BLaER1 treated with 17β-estradiol and CSF1 and Interleukin-3, amounts not matched to agents 10 nM and 100 nM (cell line): ENCODE results near the gene ELOVL4.
A peak's percentile ranks its signal among the peaks of the same experiment; 100 is the strongest.

Experiments used
- H3K27ac ChIP-seq, 11 experiments: shearing (Covaris generic); formaldehyde crosslinking; 2 replicates each; pipeline ENCODE4 v1.8.1; 2022
- H3K27me3 ChIP-seq, 11 experiments: shearing (Covaris generic); formaldehyde crosslinking; 2 replicates each; pipeline ENCODE4 v1.8.1; 2022
- H3K36me3 ChIP-seq, 11 experiments: shearing (Covaris generic); formaldehyde crosslinking; 2 replicates each; pipeline ENCODE4 v1.8.1; 2022
- H3K4me1 ChIP-seq, 10 experiments: shearing (Covaris generic); formaldehyde crosslinking; 2 replicates each; pipeline ENCODE4 v1.8.1; 2022
- H3K4me2 ChIP-seq, 11 experiments: shearing (Covaris generic); formaldehyde crosslinking; 2 replicates each; pipeline ENCODE4 v1.8.1; 2022
- H3K4me3 ChIP-seq, 10 experiments: shearing (Covaris generic); formaldehyde crosslinking; 2 replicates each; pipeline ENCODE4 v1.8.1; 2022
- H3K9ac ChIP-seq, 11 experiments: shearing (Covaris generic); formaldehyde crosslinking; 2 replicates each; pipeline ENCODE4 v1.8.1; 2022
- H3K9me3 ChIP-seq, 11 experiments: shearing (Covaris generic); formaldehyde crosslinking; replicated peaks in 1 of 11; 2 replicates each; pipeline ENCODE4 v1.8.1; 2022
- H4K20me1 ChIP-seq, 11 experiments: shearing (Covaris generic); formaldehyde crosslinking; 2 replicates each; pipeline ENCODE4 v1.8.1; 2022
- Cebpa-rat ChIP-seq, 11 experiments: shearing (Covaris generic); IDR thresholded peaks; 2 replicates each; pipeline ENCODE4 v1.8.1; 2022

ELOVL4 gene

GRCh38 chr6:79967178-79967577 lies 19.8 kb upstream of the ELOVL4 start:
- no peaks in the 10 kb centered on the region for H3K9me3 ChIP-seq
- peaks cover 0 to 10% (median 0%) of the 10 kb centered on the region in 10 experiments; a peak in 5 of 20 replicates for H3K4me1 ChIP-seq
- no peaks in the 10 kb centered on the region for H3K27me3 ChIP-seq
- H3K4me2 ChIP-seq: no peak overlapping the region
- no peak overlapping the region for H3K27ac ChIP-seq
- no peaks in the 10 kb centered on the region for H3K36me3 ChIP-seq
- no peaks in the 10 kb centered on the region for H4K20me1 ChIP-seq
- no peak for TF ChIP-seq Cebpa-rat (IDR thresholded peaks at IDR 0.05)
- H3K4me3 ChIP-seq: no peak overlapping the region
- no peak overlapping the region for H3K9ac ChIP-seq

- Histone ChIP-seq H3K4me3 (no peak overlapping the region), H3K4me1 (peaks cover 0 to 10% (median 0%) of the 10 kb centered on the region in 10 experiments; a peak in 5 of 20 replicates), H3K36me3 (no peaks in the 10 kb centered on the region), H3K9ac (no peak overlapping the region), H3K27ac (no peak overlapping the region), H4K20me1 (no peaks in the 10 kb centered on the region), H3K27me3 (no peaks in the 10 kb centered on the region), H3K4me2 (peak overlapping the region in 3 of 11 experiments; percentile 12 to 23 (median 21); a peak in 3 of 22 replicates), H3K9me3 (no peaks in the 10 kb centered on the region)
- no peak for TF ChIP-seq Cebpa-rat (IDR thresholded peaks at IDR 0.05)
These were observed 17.3 kb upstream of the ELOVL4 start for GRCh38 chr6:79964607-79965081.

GRCh38 chr6:79954849-79955248 lies 7.5 kb upstream of the ELOVL4 start:
- Histone ChIP-seq H3K9ac (no peak overlapping the region), H3K36me3 (no peaks in the 10 kb centered on the region), H3K9me3 (no peaks in the 10 kb centered on the region), H3K4me1 (no peaks in the 10 kb centered on the region), H4K20me1 (no peaks in the 10 kb centered on the region), H3K4me3 (no peak overlapping the region), H3K27me3 (no peaks in the 10 kb centered on the region), H3K27ac (no peak overlapping the region), H3K4me2 (no peak overlapping the region)
- no peak for TF ChIP-seq Cebpa-rat (IDR thresholded peaks at IDR 0.05)

- Histone ChIP-seq H3K9ac (no peak overlapping the region), H3K27ac (no peak overlapping the region), H3K4me2 (no peak overlapping the region), H4K20me1 (no peaks in the 10 kb centered on the region), H3K4me1 (no peaks in the 10 kb centered on the region), H3K4me3 (no peak overlapping the region), H3K36me3 (no peaks in the 10 kb centered on the region), H3K27me3 (no peaks in the 10 kb centered on the region), H3K9me3 (peaks cover 0 to 7% (median 0%) of the 10 kb centered on the region in 11 experiments; a peak in 5 of 22 replicates)
- TF ChIP-seq Cebpa-rat (IDR thresholded peaks at IDR 0.05): no peak
These were observed 1.9 kb upstream of the ELOVL4 start for GRCh38 chr6:79949233-79949632.

GRCh38 chr6:79946272-79947190 lies 822 bp downstream of the ELOVL4 start:
- Histone ChIP-seq H3K4me2 (no peak overlapping the region), H3K4me3 (no peak overlapping the region)
- TF ChIP-seq Cebpa-rat (IDR thresholded peaks at IDR 0.05): no peak

GRCh38 chr6:79943133-79943532 lies 4.2 kb downstream of the ELOVL4 start:
- TF ChIP-seq Cebpa-rat (IDR thresholded peaks at IDR 0.05): no peak
- H3K27me3 ChIP-seq: no peaks in the 10 kb centered on the region
- H3K4me1 ChIP-seq: no peaks in the 10 kb centered on the region
- H4K20me1 ChIP-seq: no peaks in the 10 kb centered on the region
- no peak overlapping the region for H3K4me2 ChIP-seq
- peaks cover 0 to 7% (median 0%) of the 10 kb centered on the region in 11 experiments; a peak in 5 of 22 replicates for H3K9me3 ChIP-seq
- no peaks in the 10 kb centered on the region for H3K36me3 ChIP-seq
- no peak overlapping the region for H3K9ac ChIP-seq
- H3K4me3 ChIP-seq: no peak overlapping the region
- no peak overlapping the region for H3K27ac ChIP-seq

More at GRCh38 chr6:79946272-79947190, 822 bp downstream of the ELOVL4 start:
- H4K20me1 ChIP-seq: no peaks in the 10 kb centered on the region
- H3K36me3 ChIP-seq: no peaks in the 10 kb centered on the region
- H3K27ac ChIP-seq: no peak overlapping the region
- no peak overlapping the region for H3K9ac ChIP-seq
- no peaks in the 10 kb centered on the region for H3K4me1 ChIP-seq
- no peaks in the 10 kb centered on the region for H3K27me3 ChIP-seq
- peaks cover 0 to 7% (median 0%) of the 10 kb centered on the region in 11 experiments; a peak in 5 of 22 replicates for H3K9me3 ChIP-seq

GRCh38 chr6:79941489-79942151 lies 5.7 kb downstream of the ELOVL4 start:
- Histone ChIP-seq H3K27me3 (no peaks in the 10 kb centered on the region), H3K4me2 (no peak overlapping the region), H4K20me1 (no peaks in the 10 kb centered on the region), H3K27ac (no peak overlapping the region), H3K9ac (no peak overlapping the region), H3K4me3 (no peak overlapping the region), H3K4me1 (no peaks in the 10 kb centered on the region), H3K9me3 (peaks cover 0 to under 1% (median 0%) of the 10 kb centered on the region in 11 experiments; a peak in 2 of 22 replicates), H3K36me3 (no peaks in the 10 kb centered on the region)
- TF ChIP-seq Cebpa-rat (IDR thresholded peaks at IDR 0.05): no peak

- H3K36me3 ChIP-seq: no peaks in the 10 kb centered on the region
- TF ChIP-seq Cebpa-rat (IDR thresholded peaks at IDR 0.05): no peak
- no peak overlapping the region for H3K4me2 ChIP-seq
- no peaks in the 10 kb centered on the region for H3K27me3 ChIP-seq
- H3K9me3 ChIP-seq: no peaks in the 10 kb centered on the region
- H4K20me1 ChIP-seq: no peaks in the 10 kb centered on the region
- H3K4me3 ChIP-seq: no peak overlapping the region
- no peak overlapping the region for H3K9ac ChIP-seq
- H3K27ac ChIP-seq: no peak overlapping the region
- H3K4me1 ChIP-seq: no peaks in the 10 kb centered on the region
These were observed 18.8 kb downstream of the ELOVL4 start for GRCh38 chr6:79928478-79928998.

GRCh38 chr6:79927758-79928157 lies 19.6 kb downstream of the ELOVL4 start:
- Histone ChIP-seq H3K9ac (no peak overlapping the region), H3K27me3 (no peaks in the 10 kb centered on the region), H3K27ac (no peak overlapping the region), H3K36me3 (no peaks in the 10 kb centered on the region), H3K4me1 (no peaks in the 10 kb centered on the region), H3K9me3 (no peaks in the 10 kb centered on the region), H4K20me1 (no peaks in the 10 kb centered on the region), H3K4me2 (no peak overlapping the region), H3K4me3 (no peak overlapping the region)
- TF ChIP-seq Cebpa-rat (IDR thresholded peaks at IDR 0.05): no peak
